A673 (cell line): ENCODE data around the gene LUC7L2.

ENCODE experiments used
- EZH2 ChIP-seq: fragments of 200-600 bp; sonication (generic); IDR thresholded peaks from 2 replicates; pipeline ENCODE4 v1.6.1; 2017; ENCODE audit warnings: borderline replicate concordance, low read depth, mild to moderate bottlenecking, mixed read lengths, antibody characterized with exemption, low read length; ENCODE audit not compliant: poor library complexity, severe bottlenecking
- TF ChIP-seq, protein P1 (sequence below): fragments of 300-800, 200-600 bp; sonication (generic); conservative IDR thresholded peaks from 2 replicates; pipeline ENCODE4 v1.5.1; 2017; ENCODE audit warnings: low read depth, mild to moderate bottlenecking, antibody characterized with exemption, low read length, moderate library complexity, mixed read lengths

DNA sequence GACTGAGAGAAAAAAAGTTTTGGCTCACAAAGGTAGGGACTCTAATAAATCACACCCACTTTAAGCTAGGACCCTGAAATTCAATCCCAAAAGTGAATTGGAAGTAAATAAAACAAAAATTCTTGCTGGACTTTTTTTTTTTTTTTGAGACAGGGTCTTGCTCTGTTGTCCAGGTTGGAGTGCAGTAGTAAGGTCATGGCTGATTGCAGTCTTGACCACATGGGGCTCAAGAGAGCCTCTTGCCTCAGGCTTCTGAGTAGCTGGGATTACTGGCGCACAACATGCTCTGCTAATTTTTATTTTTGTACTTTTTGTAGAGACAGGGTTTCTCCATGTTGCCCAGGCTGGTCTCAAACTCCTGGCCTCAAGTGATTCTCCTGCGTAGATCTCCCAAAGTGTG is 5.0 kb upstream of the LUC7L2 start:
- TF ChIP-seq, protein P1, sequence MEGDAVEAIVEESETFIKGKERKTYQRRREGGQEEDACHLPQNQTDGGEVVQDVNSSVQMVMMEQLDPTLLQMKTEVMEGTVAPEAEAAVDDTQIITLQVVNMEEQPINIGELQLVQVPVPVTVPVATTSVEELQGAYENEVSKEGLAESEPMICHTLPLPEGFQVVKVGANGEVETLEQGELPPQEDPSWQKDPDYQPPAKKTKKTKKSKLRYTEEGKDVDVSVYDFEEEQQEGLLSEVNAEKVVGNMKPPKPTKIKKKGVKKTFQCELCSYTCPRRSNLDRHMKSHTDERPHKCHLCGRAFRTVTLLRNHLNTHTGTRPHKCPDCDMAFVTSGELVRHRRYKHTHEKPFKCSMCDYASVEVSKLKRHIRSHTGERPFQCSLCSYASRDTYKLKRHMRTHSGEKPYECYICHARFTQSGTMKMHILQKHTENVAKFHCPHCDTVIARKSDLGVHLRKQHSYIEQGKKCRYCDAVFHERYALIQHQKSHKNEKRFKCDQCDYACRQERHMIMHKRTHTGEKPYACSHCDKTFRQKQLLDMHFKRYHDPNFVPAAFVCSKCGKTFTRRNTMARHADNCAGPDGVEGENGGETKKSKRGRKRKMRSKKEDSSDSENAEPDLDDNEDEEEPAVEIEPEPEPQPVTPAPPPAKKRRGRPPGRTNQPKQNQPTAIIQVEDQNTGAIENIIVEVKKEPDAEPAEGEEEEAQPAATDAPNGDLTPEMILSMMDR, result no peak
- no peak for TF ChIP-seq EZH2
